ENCODE data around the gene IER5L. TPM values are rescaled to one million over a fixed set of nuclear protein-coding genes. Genes with fewer than 3 reads are reported as not detected.

Gene IER5L
- total RNA-seq, 1 experiment from 2014 or later, result 4.6 TPM

- TF ChIP-seq TP53 (CRISPR knock-in tag; IDR thresholded peaks at IDR 0.05) (no peak), ATF1 (CRISPR knock-in tag; IDR thresholded peaks at IDR 0.05) (no peak), IRF2 (CRISPR knock-in tag; IDR thresholded peaks at IDR 0.05; ENCODE audit: borderline replicate concordance, low read depth) (no peak), SMAD4 (CRISPR knock-in tag; IDR thresholded peaks at IDR 0.05) (no peak), GTF2I (CRISPR knock-in tag; conservative IDR thresholded peaks at IDR 0.05) (no peak)
Observed at GRCh38 chr9:129148463-129149204, 29.4 kb downstream of the IER5L start (continued).

DNA sequence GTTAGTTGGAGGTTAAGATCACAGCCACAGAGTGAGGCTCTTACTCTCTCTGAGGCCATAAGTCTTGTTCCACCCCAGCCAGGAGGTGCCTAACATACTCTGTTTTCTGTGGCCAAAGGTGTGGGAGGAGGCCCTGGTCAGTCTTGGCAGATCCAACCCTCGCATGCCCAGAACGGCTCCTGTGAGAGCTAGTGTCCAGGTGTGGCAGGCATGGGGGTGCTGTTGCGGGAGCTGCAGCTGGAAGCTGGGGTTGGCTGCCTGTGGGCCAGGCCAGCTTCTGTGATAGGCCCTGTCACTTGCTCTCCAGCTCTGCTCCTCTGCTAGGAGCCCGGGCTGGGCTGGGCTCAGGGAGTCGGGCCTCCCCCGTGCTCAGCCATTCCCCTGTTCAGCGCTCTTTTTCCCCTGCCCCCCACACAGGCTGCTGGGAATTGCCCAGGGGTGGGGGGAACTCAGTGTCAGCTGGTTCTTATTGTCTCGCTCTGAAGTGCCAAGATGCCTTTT is 31.6 kb downstream of the IER5L start:
- no peaks in the 10 kb centered on the region for H3K9me3 Mint-ChIP-seq
- TF ChIP-seq ARID4B (CRISPR knock-in tag; IDR thresholded peaks at IDR 0.05; ENCODE audit: borderline replicate concordance), result no peak
- ChIA-PET CTCF (interaction anchor here (1.2 to 2.9 kb wide), 7 partner anchors 15 to 478 kb away, joined by 3 to 17 read pairs (median 11); partner anchors contain the start of gene IER5L), POLR2A (interaction anchor here (1.0 to 1.8 kb wide), 4 partner anchors 13 to 479 kb away, joined by 3 to 4 read pairs (median 4); partner anchors contain the start of gene NTMT1)
- no peak for ATAC-seq
- no peak overlapping the region for H3K4me3 Mint-ChIP-seq
- H3K27ac Mint-ChIP-seq, result peak overlapping the region; percentile 87; the same call in 1 of the 2 replicates
- no peak for DNase-seq (ENCODE audit: low spot score)
- H3K36me3 Mint-ChIP-seq, result peaks cover 10% of the 10 kb centered on the region
- peaks cover 48% of the 10 kb centered on the region for H3K4me1 Mint-ChIP-seq
- H3K27me3 Mint-ChIP-seq (ENCODE audit: low read depth), result no peaks in the 10 kb centered on the region

DNA sequence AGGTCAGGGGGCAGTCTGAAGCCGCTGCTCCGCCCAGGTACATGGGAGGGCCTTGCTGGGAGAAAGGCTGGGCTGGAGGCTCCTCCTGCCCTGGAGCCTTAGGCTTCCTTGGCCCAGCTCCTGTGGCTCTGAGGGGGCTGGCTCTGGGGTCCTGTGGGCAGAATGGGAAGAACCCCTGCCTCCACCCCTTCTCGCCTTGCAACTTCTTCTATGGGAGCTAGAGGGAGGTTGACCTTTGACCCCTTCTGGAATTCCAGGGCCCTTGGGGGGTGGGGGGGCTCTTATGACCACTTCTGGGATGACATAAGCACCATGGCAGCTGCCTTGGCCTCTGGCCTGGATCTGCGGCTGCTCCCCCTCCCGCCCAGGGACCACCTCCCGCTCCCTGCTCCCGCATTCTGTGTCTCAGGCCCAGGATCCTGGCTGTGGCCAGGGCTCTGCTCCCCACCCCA is 32.2 kb downstream of the IER5L start:
- TF ChIP-seq, protein P1, sequence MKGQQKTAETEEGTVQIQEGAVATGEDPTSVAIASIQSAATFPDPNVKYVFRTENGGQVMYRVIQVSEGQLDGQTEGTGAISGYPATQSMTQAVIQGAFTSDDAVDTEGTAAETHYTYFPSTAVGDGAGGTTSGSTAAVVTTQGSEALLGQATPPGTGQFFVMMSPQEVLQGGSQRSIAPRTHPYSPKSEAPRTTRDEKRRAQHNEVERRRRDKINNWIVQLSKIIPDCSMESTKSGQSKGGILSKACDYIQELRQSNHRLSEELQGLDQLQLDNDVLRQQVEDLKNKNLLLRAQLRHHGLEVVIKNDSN (CRISPR knock-in tag; IDR thresholded peaks at IDR 0.05), result no peak
- TF ChIP-seq KAT7 (CRISPR knock-in tag; IDR thresholded peaks at IDR 0.05; ENCODE audit: borderline replicate concordance) (no peak), ELF4 (CRISPR knock-in tag; IDR thresholded peaks at IDR 0.05; ENCODE audit: low read depth) (no peak), FOXJ3 (CRISPR knock-in tag; IDR thresholded peaks at IDR 0.05; ENCODE audit: borderline replicate concordance) (no peak), NFYB (CRISPR knock-in tag; conservative IDR thresholded peaks at IDR 0.05; ENCODE audit: low read depth) (no peak), TEAD1 (CRISPR knock-in tag; IDR thresholded peaks at IDR 0.05) (no peak), ESRRA (CRISPR knock-in tag; IDR thresholded peaks at IDR 0.05; ENCODE audit: borderline replicate concordance) (no peak), PRDM15 (CRISPR knock-in tag; IDR thresholded peaks at IDR 0.05) (no peak), IRF2 (CRISPR knock-in tag; IDR thresholded peaks at IDR 0.05; ENCODE audit: borderline replicate concordance, low read depth) (no peak), TCF7 (CRISPR knock-in tag; IDR thresholded peaks at IDR 0.05; ENCODE audit: low read depth) (no peak), ZNF219 (CRISPR knock-in tag; IDR thresholded peaks at IDR 0.05; ENCODE audit: borderline replicate concordance) (no peak), MLX (CRISPR knock-in tag; IDR thresholded peaks at IDR 0.05) (no peak), ZNF423 (CRISPR knock-in tag; IDR thresholded peaks at IDR 0.05) (no peak)
- TF ChIP-seq, protein P2, sequence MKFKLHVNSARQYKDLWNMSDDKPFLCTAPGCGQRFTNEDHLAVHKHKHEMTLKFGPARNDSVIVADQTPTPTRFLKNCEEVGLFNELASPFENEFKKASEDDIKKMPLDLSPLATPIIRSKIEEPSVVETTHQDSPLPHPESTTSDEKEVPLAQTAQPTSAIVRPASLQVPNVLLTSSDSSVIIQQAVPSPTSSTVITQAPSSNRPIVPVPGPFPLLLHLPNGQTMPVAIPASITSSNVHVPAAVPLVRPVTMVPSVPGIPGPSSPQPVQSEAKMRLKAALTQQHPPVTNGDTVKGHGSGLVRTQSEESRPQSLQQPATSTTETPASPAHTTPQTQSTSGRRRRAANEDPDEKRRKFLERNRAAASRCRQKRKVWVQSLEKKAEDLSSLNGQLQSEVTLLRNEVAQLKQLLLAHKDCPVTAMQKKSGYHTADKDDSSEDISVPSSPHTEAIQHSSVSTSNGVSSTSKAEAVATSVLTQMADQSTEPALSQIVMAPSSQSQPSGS (CRISPR knock-in tag; IDR thresholded peaks at IDR 0.05; ENCODE audit: borderline replicate concordance, low read depth), result no peak
- TF ChIP-seq, protein P3, sequence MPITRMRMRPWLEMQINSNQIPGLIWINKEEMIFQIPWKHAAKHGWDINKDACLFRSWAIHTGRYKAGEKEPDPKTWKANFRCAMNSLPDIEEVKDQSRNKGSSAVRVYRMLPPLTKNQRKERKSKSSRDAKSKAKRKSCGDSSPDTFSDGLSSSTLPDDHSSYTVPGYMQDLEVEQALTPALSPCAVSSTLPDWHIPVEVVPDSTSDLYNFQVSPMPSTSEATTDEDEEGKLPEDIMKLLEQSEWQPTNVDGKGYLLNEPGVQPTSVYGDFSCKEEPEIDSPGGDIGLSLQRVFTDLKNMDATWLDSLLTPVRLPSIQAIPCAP (CRISPR knock-in tag; IDR thresholded peaks at IDR 0.05), result no peak
- ChIA-PET CTCF (interaction anchor here (1.0 to 2.9 kb wide), 9 partner anchors 14 to 478 kb away, joined by 3 to 17 read pairs (median 9); partner anchors contain the start of gene IER5L), POLR2A (interaction anchor here (0.7 to 1.8 kb wide), 5 partner anchors 13 to 480 kb away, joined by 3 to 4 read pairs (median 4); partner anchors contain the start of gene NTMT1)
- no peaks in the 10 kb centered on the region for H3K27me3 Mint-ChIP-seq (ENCODE audit: low read depth)
- ATAC-seq, result peak; percentile 57
- peak overlapping the region; percentile 87 for H3K27ac Mint-ChIP-seq
- peaks cover 54% of the 10 kb centered on the region for H3K4me1 Mint-ChIP-seq
- H3K4me3 Mint-ChIP-seq, result no peak overlapping the region
- DNase-seq (ENCODE audit: low spot score), result peak; percentile 60
- H3K9me3 Mint-ChIP-seq, result no peaks in the 10 kb centered on the region
- H3K36me3 Mint-ChIP-seq, result peaks cover 6% of the 10 kb centered on the region
